ENCODE measurements around the gene PLXNB1.

The PLXNB1 gene

GRCh38 chr3:48416546-48416945, 13.3 kb downstream of the PLXNB1 start:
- no peak for DNase-seq

DNA sequence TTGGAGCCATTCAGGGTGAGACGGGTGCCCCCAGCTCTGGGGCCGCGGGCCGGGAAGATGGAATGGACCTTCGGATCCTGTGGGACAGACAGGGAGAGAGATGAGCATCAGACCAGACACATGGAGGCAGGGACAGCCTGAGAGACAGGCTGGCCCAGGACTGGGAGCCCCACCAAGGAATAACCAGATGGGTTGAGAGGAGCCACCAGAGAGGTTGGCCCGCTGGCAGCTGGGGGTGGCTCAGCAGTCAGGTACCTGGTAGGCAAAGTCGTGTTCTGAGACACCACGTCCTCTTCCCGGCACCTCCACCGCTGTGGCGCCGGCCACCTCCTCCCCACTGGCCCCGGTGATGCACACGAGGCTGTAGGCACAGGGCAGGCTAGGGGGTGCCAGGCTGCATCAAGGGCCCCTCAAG, 13.8 kb downstream of the PLXNB1 start:
- DNase-seq = no peak

DNA sequence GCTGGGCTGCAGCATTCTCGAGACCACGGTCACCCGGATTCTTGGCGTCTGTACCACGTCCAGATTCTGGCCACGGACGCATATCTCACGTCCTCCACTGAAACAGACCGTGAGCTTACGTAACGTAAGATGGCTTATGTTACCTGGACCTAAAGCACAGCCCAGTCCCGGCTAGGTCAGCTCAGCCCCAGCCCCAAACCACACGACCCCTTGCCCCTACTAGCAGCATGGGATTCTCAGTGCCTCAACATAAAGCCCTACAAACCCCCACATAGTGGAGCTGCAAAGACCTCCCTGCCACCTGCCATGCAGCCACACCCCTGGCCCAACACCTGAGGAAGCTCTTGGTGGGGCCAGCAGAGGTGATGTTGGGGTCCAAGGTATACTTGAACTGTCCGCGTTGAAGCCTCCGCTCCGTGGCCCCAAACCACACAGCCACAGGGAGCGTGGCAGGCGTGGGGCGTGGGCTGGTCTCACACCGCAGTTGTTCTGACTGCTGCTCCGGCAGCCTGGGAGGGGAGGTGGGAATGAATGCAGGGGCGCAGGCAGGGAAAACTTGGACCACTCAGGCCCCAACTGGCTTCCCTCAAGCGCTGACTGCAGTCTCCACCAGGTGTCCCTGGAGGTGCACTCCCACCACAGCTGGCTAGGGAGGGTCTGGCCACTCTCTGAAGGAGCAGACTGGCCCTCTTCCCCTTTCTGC, 14.5 kb downstream of the PLXNB1 start:
- no peak for DNase-seq

DNA sequence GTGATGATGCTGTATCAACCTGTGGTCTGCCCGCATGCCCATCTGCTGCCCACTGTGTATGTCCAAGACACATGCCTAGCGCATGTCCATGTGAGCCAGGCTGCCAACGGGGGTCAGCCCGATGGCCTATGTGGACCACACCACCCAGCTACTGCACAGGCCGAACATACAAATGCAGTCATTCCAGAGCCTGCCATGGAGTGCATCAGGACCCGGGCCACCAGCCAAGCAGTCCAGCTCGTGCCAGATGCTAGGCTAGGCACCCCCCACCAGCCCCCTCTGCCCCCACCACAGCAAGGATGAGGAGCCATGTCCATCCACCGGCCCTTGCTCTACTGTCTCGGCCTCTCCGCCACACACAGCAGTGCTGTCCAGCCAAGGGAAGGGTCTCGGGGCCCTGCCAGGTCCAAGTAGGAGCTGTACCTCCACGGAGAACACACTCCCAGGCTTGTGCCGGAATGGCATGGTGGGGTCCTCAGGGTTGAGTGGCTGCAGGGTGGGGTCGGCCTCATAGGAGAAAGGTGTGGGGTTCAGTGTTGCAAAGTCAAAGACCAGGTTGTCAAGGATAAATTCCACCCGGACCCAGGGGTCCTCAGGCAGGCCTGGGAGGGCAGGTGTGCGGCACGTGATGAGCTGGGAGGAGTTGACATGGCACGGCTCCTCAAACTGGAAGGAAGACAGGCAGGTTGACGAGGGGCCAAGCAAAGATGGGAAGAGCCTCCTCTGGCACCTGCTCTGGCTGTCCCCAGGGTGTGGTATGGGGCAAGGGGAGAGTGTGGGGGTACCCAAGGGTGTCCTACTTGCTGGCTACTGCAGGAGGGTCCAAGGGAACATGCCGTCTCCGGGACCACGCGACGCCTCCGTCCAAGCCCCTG, 15.3 kb downstream of the PLXNB1 start:
- DNase-seq = no peak

DNA sequence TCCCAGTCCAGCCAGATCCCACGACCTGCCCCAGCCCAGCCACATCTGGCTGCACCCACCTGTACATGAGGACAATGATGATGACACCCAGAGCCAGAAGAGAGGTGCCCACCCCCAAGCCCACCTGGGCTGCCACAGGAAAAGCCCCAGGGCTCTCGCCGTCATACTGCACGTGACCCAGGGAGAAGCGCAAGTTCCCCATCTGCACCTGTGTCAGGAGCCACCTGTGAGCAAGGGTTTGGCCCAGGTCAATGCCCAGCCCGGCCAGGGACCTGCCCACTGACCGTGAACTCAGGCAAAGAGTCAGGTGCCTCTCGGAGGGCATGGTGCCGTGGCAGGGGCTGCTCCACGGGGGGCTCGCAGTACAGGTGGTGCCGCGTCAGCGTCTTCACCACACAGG, 16.3 kb downstream of the PLXNB1 start:
- no peak for DNase-seq

DNA sequence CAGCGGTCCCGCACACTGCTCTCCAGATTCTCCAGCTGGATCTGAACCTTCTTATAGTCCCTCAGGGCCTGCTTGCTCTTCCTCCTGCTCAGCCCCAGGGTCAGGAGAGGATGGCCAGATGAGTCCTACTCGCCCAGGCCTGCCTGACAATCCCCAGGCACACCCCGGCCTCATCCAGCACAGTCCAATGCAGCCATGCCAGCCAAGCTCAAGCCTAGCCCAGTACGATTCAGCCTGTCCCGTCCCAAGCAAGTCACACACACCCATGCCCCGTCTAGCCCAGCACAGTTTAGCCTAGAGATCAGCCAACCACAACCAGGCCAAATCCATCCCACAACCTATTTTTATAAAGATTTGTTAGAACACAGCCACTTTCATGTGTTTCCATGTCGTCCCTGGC, 16.8 kb downstream of the PLXNB1 start:
- no peak for DNase-seq

- no peak for DNase-seq
Measured at GRCh38 chr3:48412375-48413001, 17.4 kb downstream of the PLXNB1 start.

DNA sequence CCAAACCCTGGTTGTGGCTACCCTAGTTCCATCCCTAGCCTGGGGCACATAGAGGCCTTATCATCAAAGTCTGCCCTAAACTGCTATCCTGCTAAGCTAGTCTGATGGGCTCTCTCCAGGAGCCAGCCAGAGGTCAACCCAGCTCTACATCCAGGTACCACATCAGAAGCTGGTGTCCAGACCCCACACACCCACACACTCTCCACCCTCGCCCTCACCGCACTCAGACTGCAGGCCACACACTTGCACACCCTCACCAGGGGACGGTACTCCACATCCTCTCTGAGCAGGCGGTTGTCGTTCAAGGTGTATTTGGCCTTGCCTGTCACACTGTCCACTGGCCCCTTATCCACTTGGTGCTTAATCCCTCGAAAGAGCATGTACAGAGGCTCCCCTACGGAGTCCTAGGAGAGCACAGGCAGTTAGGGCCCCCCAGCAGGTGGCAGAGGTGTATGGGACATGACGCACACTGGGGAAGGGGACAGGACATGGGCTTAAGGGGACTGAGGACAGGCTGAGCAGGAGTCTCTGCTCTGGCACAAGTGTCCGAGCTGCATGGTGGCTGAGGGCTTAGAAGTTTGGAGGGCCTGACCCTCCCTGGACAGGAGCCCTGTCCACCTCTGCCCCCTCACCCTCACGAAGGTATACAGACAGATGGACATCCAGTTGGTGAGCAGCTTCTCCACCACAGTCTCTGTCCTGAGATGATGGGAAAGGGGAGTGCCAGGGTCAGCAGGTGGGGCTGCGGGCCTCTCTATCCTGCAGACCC, 18.1 kb downstream of the PLXNB1 start:
- no peak for DNase-seq

DNA sequence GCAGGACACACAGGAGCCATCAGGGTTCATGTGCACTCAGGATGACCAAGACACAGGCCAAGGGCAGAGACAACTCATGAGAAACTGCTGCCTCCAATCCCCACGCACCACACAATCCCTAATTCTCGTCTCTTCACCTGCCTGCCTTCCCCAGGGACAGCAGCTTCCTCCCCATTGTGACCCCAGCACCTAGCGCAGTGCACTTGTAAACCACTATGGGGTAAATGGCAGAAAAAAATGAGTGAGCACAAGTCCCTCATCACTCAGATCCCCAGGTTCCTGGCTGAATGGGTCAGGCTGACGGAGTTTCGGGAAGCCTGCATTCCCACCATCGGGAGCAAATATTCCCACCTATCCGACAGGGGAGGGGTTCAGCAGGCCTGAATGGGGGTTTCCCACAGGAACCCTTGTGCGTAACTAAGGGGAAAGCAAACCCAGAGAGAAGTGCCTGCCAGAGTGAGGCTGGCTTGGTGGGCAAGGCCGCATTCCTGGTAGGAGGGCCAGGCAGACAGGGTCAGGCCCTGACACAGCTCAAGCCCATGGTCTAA, 18.8 kb downstream of the PLXNB1 start:
- DNase-seq = no peak

DNA sequence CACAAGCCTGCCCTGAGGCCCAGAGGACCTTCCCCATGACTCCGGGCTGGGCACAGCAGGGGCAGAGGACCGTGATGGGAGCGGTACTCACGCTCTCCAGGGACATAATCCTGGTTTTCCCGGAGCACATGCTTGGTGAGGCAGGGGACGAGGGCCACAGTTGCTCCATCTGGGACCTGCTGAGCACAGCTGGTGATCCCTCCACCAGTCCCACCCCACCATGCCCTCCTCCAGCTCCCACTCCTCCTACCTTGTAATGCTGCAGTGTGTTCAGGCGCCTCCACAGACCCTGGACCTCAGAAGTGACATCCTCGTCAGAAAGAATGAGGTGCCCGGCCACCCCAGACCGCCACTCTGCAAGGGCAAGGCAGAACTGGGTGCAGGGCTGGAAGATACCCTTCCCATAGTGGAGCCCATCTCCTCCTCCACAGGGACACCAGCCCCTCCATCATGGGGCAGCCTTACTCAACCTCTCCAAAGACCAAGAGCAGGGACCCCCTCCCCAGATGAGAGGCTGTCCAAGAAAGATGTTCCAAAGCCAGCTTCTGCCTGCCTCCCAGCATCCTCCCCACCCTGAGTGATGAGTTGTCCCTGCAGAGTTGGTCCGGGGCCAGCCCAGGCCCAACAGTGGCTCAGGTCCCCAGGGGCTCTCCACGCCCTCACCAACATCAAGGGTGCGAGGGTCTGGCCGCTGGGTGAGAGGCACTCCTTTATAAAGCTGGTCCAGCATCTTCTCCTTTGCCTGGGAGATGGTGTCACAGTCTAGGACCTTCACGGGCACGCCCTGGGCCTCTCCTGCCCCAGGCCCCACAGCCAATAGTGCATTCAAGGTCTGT, 19.5 kb downstream of the PLXNB1 start:
- no peak for DNase-seq

DNA sequence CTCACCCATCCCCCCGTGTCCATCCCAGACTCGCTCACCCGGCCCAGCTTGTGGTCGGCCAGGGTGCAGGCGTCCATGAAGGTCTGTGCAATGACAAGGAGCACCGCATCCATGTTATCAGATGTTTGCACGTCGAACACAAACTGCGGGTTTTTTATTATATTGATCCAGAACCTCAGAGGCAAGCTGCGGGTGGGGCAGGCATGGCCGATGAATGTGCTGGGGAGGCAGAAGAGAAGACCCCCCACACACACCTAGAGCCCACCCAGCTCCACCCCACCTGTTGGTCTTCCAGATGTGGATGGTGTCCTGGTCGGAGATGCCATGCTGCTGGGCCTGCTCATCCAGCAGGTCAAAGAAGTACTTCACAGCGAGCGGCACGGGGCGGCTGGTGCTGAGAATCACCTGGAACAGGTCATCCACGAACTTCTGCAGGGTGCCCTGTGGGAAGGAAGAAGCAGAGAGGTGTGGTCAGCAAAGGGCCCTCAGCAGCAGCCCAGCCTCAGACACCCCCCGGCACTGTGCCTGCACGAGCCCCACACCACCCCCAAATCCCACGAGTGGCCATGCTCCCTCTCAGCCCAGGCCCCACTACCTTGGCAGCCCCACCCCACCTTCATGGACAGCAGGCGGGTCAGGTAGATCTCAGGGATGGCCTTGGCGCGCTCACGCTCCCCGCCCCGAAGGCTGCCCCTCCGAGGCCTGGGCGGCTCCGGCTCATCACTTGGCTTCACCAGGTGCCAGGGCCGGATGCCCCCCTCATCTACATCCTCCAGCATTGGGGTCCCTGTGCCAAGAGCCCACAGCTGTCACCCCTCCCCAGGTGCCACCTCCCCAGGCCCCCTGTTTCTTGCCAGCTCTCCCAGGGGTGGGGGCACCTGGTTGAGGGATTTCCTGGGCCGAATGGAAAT, 20.3 kb downstream of the PLXNB1 start:
- no peak for DNase-seq

GRCh38 chr3:48408823-48409281, 21.0 kb downstream of the PLXNB1 start:
- no peak for DNase-seq

DNA sequence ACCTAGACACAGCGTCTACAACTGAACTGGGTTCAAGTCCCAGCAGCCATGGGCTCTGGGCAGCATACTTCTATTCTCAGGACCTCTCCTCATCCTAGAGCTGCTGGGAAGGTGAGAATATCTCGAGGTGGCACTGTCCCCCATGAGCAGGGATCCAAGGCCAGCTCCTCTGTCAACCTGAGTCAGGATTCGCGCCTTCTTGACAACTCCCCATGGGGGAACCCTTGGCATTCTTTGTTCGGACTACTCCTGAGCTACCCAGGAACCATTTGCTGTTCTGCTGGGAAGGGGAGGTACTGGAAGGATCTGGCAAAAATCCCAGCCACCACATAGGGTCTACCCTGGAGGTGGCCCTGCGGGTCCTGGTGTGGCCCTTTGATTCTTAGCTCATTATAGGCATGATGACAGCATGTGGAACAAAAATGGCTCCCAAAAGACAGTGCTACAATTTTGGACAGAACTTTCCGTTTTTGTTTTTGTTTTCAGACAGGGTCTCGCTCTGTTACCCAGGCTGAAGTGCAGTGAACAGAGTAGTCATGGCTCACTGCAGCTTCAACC, 22.3 kb downstream of the PLXNB1 start:
- DNase-seq = peak in 1 of 2 experiments; percentile 1

- DNase-seq = peak in 1 of 2 experiments; percentile 1
Measured at GRCh38 chr3:48406443-48407431, 23.1 kb downstream of the PLXNB1 start.

- DNase-seq = no peak
Measured at GRCh38 chr3:48405971-48406370, 23.9 kb downstream of the PLXNB1 start.

- peak in 1 of 2 experiments; percentile 2 for DNase-seq
Measured at GRCh38 chr3:48405343-48405881, 24.5 kb downstream of the PLXNB1 start.

GRCh38 chr3:48404440-48405342, 25.2 kb downstream of the PLXNB1 start:
- DNase-seq = peak in 1 of 2 experiments; percentile 2
